GM21360 (cell line): Measurements from ENCODE around the gene UBR3.
"Not testable (repeated sequence)": the region's sequence is repeated elsewhere in the genome, so short reads cannot be mapped to it uniquely, and the experiment has no call there.

Source experiments
- ATAC-seq: cut with Tn5 transposase; IDR thresholded peaks from one replicate; pipeline ENCODE4 v1.9.1; 2021; ENCODE audit warnings: mild to moderate bottlenecking, moderate library complexity; ENCODE audit not compliant: unreplicated experiment

UBR3 gene

GRCh38 chr2:169822036-169822435, 5.2 kb upstream of the UBR3 start:
- no peak for ATAC-seq

GRCh38 chr2:169822785-169823392, 4.4 kb upstream of the UBR3 start:
- ATAC-seq: no peak

- ATAC-seq: peak; percentile 0
Measured at GRCh38 chr2:169823996-169824372, 3.3 kb upstream of the UBR3 start.

- ATAC-seq: peak; percentile 60
Measured at GRCh38 chr2:169824373-169825333, 2.6 kb upstream of the UBR3 start, which contains the start of gene METTL5. METTL5 (minus strand) TSS chr2:169824905; CDS start chr2:169824597, 308 bp downstream.

GRCh38 chr2:169828141-169828811, 1.0 kb downstream of the UBR3 start:
- peak; percentile 34 for ATAC-seq

GRCh38 chr2:169834401-169834800, 7.1 kb downstream of the UBR3 start:
- ATAC-seq: no peak

GRCh38 chr2:169838743-169839489, 11.7 kb downstream of the UBR3 start:
- no peak for ATAC-seq

GRCh38 chr2:169839954-169840746, 12.9 kb downstream of the UBR3 start:
- ATAC-seq: no peak

GRCh38 chr2:169840747-169841142, 13.5 kb downstream of the UBR3 start:
- ATAC-seq: no peak

GRCh38 chr2:169841625-169842024, 14.4 kb downstream of the UBR3 start:
- ATAC-seq: not testable (repeated sequence)

GRCh38 chr2:169845016-169845415, 17.8 kb downstream of the UBR3 start:
- ATAC-seq: no peak

- ATAC-seq: not testable (repeated sequence)
Measured at GRCh38 chr2:169848959-169849693, 21.9 kb downstream of the UBR3 start.

GRCh38 chr2:169849710-169850109, 22.5 kb downstream of the UBR3 start:
- no peak for ATAC-seq

GRCh38 chr2:169853041-169853668, 25.9 kb downstream of the UBR3 start:
- ATAC-seq: no peak

- not testable (repeated sequence) for ATAC-seq
Measured at GRCh38 chr2:169855281-169856258, 28.3 kb downstream of the UBR3 start.

- ATAC-seq: no peak
Measured at GRCh38 chr2:169859423-169859822, 32.2 kb downstream of the UBR3 start.

GRCh38 chr2:169860149-169860548, 32.9 kb downstream of the UBR3 start:
- ATAC-seq: no peak

- no peak for ATAC-seq
Measured at GRCh38 chr2:169862816-169863215, 35.6 kb downstream of the UBR3 start.
